ENCODE data around the gene KRT23. TPM values are rescaled to one million over a fixed set of nuclear protein-coding genes. Genes with fewer than 3 reads are reported as not detected.

Gene KRT23
- total and polyA plus RNA-seq, 2 of the 13 experiments (the other 11 are each of a cell fraction or from before 2014, with no cell fraction given), result 24.7 to 51.1 TPM

DNA sequence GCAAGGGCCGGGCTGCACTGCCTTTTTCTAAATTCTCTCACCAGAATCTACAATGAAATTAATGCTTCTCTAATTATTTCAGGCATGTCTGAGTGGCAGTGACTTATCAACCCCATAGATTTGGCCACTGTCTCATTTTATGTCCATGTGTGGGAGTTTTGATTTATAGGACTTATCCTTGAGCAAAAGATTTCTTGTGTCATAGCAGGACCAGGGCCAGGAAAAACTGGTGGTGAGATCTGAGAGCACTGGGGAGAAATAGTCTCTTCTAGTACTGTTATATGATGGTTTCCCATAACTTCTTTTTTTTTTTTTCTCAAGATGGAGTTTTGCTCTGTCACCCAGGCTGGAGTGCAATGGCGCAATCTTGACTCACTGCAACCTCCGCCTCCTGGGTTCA is 1.5 kb upstream of the KRT23 start:
- Histone ChIP-seq H2AFZ (ENCODE audit: low read length) (no peak overlapping the region), H3K27me3 (ENCODE audit: control insufficient read depth in 1 of 2, insufficient read depth in 2 of 2, low read length in 2 of 2) (no peaks in the 10 kb centered on the region), H3K4me3 (replicated peaks in 1 of 3; ENCODE audit: insufficient read depth in 1 of 3, low read depth in 2 of 3, low read length in 3 of 3) (no peak overlapping the region), H3K4me2 (ENCODE audit: low read depth, low read length) (no peak overlapping the region), H3K9ac (ENCODE audit: insufficient read depth, low read depth, low read length) (no peak overlapping the region), H3K9me3 (ENCODE audit: low read length) (no peaks in the 10 kb centered on the region), H4K20me1 (ENCODE audit: insufficient read depth, low read length) (no peaks in the 10 kb centered on the region), H3K36me3 (replicated peaks in 1 of 2; ENCODE audit: control insufficient read depth in 1 of 2, insufficient read depth in 2 of 2, low read length in 2 of 2) (no peaks in the 10 kb centered on the region), H3K27ac (ENCODE audit: extremely low read length, insufficient read depth, low read length) (no peak overlapping the region), H3K4me1 (ENCODE audit: insufficient read depth, low read length) (peaks cover 47% of the 10 kb centered on the region), H3K79me2 (ENCODE audit: insufficient read depth, low read length) (peaks cover 3% of the 10 kb centered on the region)
- in situ Hi-C loops (cut with HindIII; ENCODE audit: extremely low pct_ligation_motif_present, low pct_unique_long_range_greater_than_20kb) (no loop called here), intact Hi-C loops (cut with micrococcal nuclease; ENCODE audit: unreplicated experiment) (no loop called here)
- ChIA-PET POLR2A (no interaction called here), CTCF (ENCODE audit: low intra/inter-chr PET ratio, low total read pairs) (no interaction called here)
- no peak for FAIRE-seq
- WGBS (ENCODE audit: low lambda C conversion rate), result 100% methylated on average over 3 of the region's 3 CpGs
- BruUV-seq (replicated peaks), result no TSS peak
- no peak for ATAC-seq
- no peak for DNase-seq (ENCODE audit: low spot score)
- TF ChIP-seq, protein P1, sequence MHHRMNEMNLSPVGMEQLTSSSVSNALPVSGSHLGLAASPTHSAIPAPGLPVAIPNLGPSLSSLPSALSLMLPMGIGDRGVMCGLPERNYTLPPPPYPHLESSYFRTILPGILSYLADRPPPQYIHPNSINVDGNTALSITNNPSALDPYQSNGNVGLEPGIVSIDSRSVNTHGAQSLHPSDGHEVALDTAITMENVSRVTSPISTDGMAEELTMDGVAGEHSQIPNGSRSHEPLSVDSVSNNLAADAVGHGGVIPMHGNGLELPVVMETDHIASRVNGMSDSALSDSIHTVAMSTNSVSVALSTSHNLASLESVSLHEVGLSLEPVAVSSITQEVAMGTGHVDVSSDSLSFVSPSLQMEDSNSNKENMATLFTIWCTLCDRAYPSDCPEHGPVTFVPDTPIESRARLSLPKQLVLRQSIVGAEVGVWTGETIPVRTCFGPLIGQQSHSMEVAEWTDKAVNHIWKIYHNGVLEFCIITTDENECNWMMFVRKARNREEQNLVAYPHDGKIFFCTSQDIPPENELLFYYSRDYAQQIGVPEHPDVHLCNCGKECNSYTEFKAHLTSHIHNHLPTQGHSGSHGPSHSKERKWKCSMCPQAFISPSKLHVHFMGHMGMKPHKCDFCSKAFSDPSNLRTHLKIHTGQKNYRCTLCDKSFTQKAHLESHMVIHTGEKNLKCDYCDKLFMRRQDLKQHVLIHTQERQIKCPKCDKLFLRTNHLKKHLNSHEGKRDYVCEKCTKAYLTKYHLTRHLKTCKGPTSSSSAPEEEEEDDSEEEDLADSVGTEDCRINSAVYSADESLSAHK (CRISPR knock-in tag; IDR thresholded peaks at IDR 0.05; ENCODE audit: borderline replicate concordance), result no peak
- TF ChIP-seq AKAP8 (CRISPR knock-in tag; IDR thresholded peaks at IDR 0.05), result no peak
- no peak for TF ChIP-seq ZNF574 (CRISPR knock-in tag; IDR thresholded peaks at IDR 0.05)
- TF ChIP-seq FOXA3 (CRISPR knock-in tag; IDR thresholded peaks at IDR 0.05), result no peak
- no peak for TF ChIP-seq NR3C1 (CRISPR knock-in tag; IDR thresholded peaks at IDR 0.05)
- TF ChIP-seq ZNF354B (CRISPR knock-in tag; IDR thresholded peaks at IDR 0.05), result no peak
- no peak for TF ChIP-seq TEAD2 (CRISPR knock-in tag; IDR thresholded peaks at IDR 0.05)
- no peak for TF ChIP-seq CREM (IDR thresholded peaks at IDR 0.05)
- TF ChIP-seq CREM (CRISPR knock-in tag; IDR thresholded peaks at IDR 0.05), result no peak
- no peak for TF ChIP-seq MAX (IDR thresholded peaks at IDR 0.05)
- no peak for TF ChIP-seq BCLAF1 (IDR thresholded peaks at IDR 0.05)
- no peak for TF ChIP-seq ZSCAN30 (CRISPR knock-in tag; IDR thresholded peaks at IDR 0.05)
- no peak for TF ChIP-seq DMTF1 (CRISPR knock-in tag; IDR thresholded peaks at IDR 0.05)
- no peak for TF ChIP-seq ZNF17 (CRISPR knock-in tag; IDR thresholded peaks at IDR 0.05)
- no peak for TF ChIP-seq PREB (CRISPR knock-in tag; IDR thresholded peaks at IDR 0.05)
